ENCODE results near the gene TLE4.
"Not testable (repeated sequence)": the region's sequence is repeated elsewhere in the genome, so short reads cannot be mapped to it uniquely, and the experiment has no call there.

TLE4 gene

GRCh38 chr9:79604921-79605562 lies 33.3 kb downstream of the TLE4 start:
- no peak for DNase-seq

GRCh38 chr9:79606529-79606928 lies 34.8 kb downstream of the TLE4 start:
- DNase-seq, result not testable (repeated sequence)

- no peak for DNase-seq
These were observed 37.8 kb downstream of the TLE4 start for GRCh38 chr9:79609468-79610018.

- DNase-seq, result no peak
These were observed 38.4 kb downstream of the TLE4 start for GRCh38 chr9:79610019-79610631.

- DNase-seq, result no peak
These were observed 39.2 kb downstream of the TLE4 start for GRCh38 chr9:79610791-79611614.

GRCh38 chr9:79613145-79613544 lies 41.4 kb downstream of the TLE4 start:
- DNase-seq, result no peak

GRCh38 chr9:79615038-79615437 lies 43.3 kb downstream of the TLE4 start:
- no peak for DNase-seq

- DNase-seq, result no peak
These were observed 44.2 kb downstream of the TLE4 start for GRCh38 chr9:79616013-79616412.

- no peak for DNase-seq
These were observed 45.2 kb downstream of the TLE4 start for GRCh38 chr9:79616971-79617370.

- DNase-seq, result no peak
These were observed 45.6 kb downstream of the TLE4 start for GRCh38 chr9:79617395-79617794.

- no peak for DNase-seq
These were observed 48.2 kb downstream of the TLE4 start for GRCh38 chr9:79619930-79620329.

- no peak for DNase-seq
These were observed 50.3 kb downstream of the TLE4 start for GRCh38 chr9:79621916-79622575.

- DNase-seq, result peak; percentile 41 to 50
These were observed 52.3 kb downstream of the TLE4 start for GRCh38 chr9:79623799-79624721.

- DNase-seq, result no peak
These were observed 58.0 kb downstream of the TLE4 start for GRCh38 chr9:79629721-79630120.

GRCh38 chr9:79630521-79631403 lies 59.0 kb downstream of the TLE4 start:
- no peak for DNase-seq

- DNase-seq, result no peak
These were observed 60.3 kb downstream of the TLE4 start for GRCh38 chr9:79632060-79632459.

- no peak for DNase-seq
These were observed 60.9 kb downstream of the TLE4 start for GRCh38 chr9:79632705-79633104.

- DNase-seq, result no peak
These were observed 61.8 kb downstream of the TLE4 start for GRCh38 chr9:79633558-79633957.

GRCh38 chr9:79637177-79637925 lies 65.6 kb downstream of the TLE4 start:
- DNase-seq, result no peak

- DNase-seq, result no peak
These were observed 67.0 kb downstream of the TLE4 start for GRCh38 chr9:79638806-79639205.

All from activated T-cell treated with anti-CD3 and anti-CD28 coated beads, Interleukin-2, amount 50 U/mL, for 48 hours (primary cell).